HT1080 (cell line): ENCODE measurements around the gene UROC1. TPM values are rescaled to one million over a fixed set of nuclear protein-coding genes. Genes with fewer than 3 reads are reported as not detected.
A peak's percentile ranks its signal among the peaks of the same experiment; 100 is the strongest.

ENCODE experiments used
- DNase-seq: peaks from one replicate; pipeline ENCODE4 v3.0.0-alpha.2; 2015; ENCODE audit warnings: low read depth
- total RNA-seq: library from RNA; depleted of rRNA; stranded (reverse); fragments of >200 nt; shearing (Covaris generic); gene quantifications from 2 replicates; pipeline ENCODE4 v1.2.3, GENCODE V29; 2014

The UROC1 gene
- total RNA-seq, 1 experiment from 2014 or later, result 0.03 TPM

- DNase-seq, result no peak
These were observed 20.4 kb downstream of the UROC1 start for GRCh38 chr3:126496894-126497850.

- no peak for DNase-seq
These were observed 21.8 kb downstream of the UROC1 start for GRCh38 chr3:126495786-126496185.

GRCh38 chr3:126494970-126495230 lies 22.7 kb downstream of the UROC1 start:
- DNase-seq, result no peak

- no peak for DNase-seq
These were observed 23.2 kb downstream of the UROC1 start for GRCh38 chr3:126494204-126494969.

- DNase-seq, result peak; percentile 59
These were observed 23.8 kb downstream of the UROC1 start for GRCh38 chr3:126493739-126494138.

- no peak for DNase-seq
These were observed 24.5 kb downstream of the UROC1 start for GRCh38 chr3:126493051-126493450.

GRCh38 chr3:126491221-126492013 lies 26.2 kb downstream of the UROC1 start:
- DNase-seq, result no peak

- no peak for DNase-seq
These were observed 27.0 kb downstream of the UROC1 start for GRCh38 chr3:126490619-126491018.

- DNase-seq, result no peak
These were observed 28.5 kb downstream of the UROC1 start for GRCh38 chr3:126488886-126489569.

- DNase-seq, result no peak
These were observed 29.4 kb downstream of the UROC1 start for GRCh38 chr3:126488185-126488584.

GRCh38 chr3:126487151-126487771 lies 30.3 kb downstream of the UROC1 start:
- peak; percentile 82 for DNase-seq

- no peak for DNase-seq
These were observed 31.2 kb downstream of the UROC1 start for GRCh38 chr3:126486360-126486847.

- DNase-seq, result no peak
These were observed 31.6 kb downstream of the UROC1 start for GRCh38 chr3:126485956-126486355.

GRCh38 chr3:126485176-126485897 lies 32.2 kb downstream of the UROC1 start:
- DNase-seq, result no peak

- no peak for DNase-seq
These were observed 32.9 kb downstream of the UROC1 start for GRCh38 chr3:126484662-126485061.

GRCh38 chr3:126484148-126484547 lies 33.4 kb downstream of the UROC1 start:
- no peak for DNase-seq

GRCh38 chr3:126483321-126483761 lies 34.2 kb downstream of the UROC1 start:
- no peak for DNase-seq

GRCh38 chr3:126482503-126483255 lies 34.9 kb downstream of the UROC1 start:
- no peak for DNase-seq
